GM12865 (cell line): ENCODE data around the gene HAT1.

Source experiments
- DNase-seq: peaks from one replicate; pipeline ENCODE4 v3.0.0; 2010; ENCODE audit warnings: low read depth
- H3K4me3 ChIP-seq: 2 replicates; pipeline ENCODE4 v1.5.1; 2011; ENCODE audit warnings: mild to moderate bottlenecking, low read depth, low read length, control low read depth
- CTCF ChIP-seq: IDR thresholded peaks from 2 replicates; pipeline ENCODE4 v1.5.1; 2011; ENCODE audit warnings: low read length, control low read depth, low read depth, inconsistent platforms; ENCODE audit not compliant: insufficient read depth; ENCODE audit errors: missing control alignments

Gene HAT1

GRCh38 chr2:171939058-171939742 is 16.9 kb downstream of the HAT1 start:
- DNase-seq, result no peak
- no peak for TF ChIP-seq CTCF
- no peak overlapping the region for H3K4me3 ChIP-seq

GRCh38 chr2:171939743-171940071 is 17.4 kb downstream of the HAT1 start:
- no peak for TF ChIP-seq CTCF

GRCh38 chr2:171941316-171941699 is 19.0 kb downstream of the HAT1 start:
- no peak overlapping the region for H3K4me3 ChIP-seq
- DNase-seq, result no peak
- TF ChIP-seq CTCF, result no peak

More at GRCh38 chr2:171939743-171940071, 17.4 kb downstream of the HAT1 start:
- DNase-seq, result no peak
- no peak overlapping the region for H3K4me3 ChIP-seq

- no peak for TF ChIP-seq CTCF
- no peak for DNase-seq
These were observed 21.6 kb downstream of the HAT1 start for GRCh38 chr2:171943869-171944268.

GRCh38 chr2:171952276-171952675 is 30.0 kb downstream of the HAT1 start:
- TF ChIP-seq CTCF, result no peak
- DNase-seq, result no peak
- H3K4me3 ChIP-seq, result no peak overlapping the region

More at GRCh38 chr2:171943869-171944268, 21.6 kb downstream of the HAT1 start:
- H3K4me3 ChIP-seq, result no peak overlapping the region

GRCh38 chr2:171952748-171953147 is 30.5 kb downstream of the HAT1 start:
- DNase-seq, result no peak
- H3K4me3 ChIP-seq, result no peak overlapping the region
- TF ChIP-seq CTCF, result no peak
